GM18499 (cell line): ENCODE results near the gene SLC12A3.
A peak's percentile ranks its signal among the peaks of the same experiment; 100 is the strongest.

Experiments used
- ATAC-seq: cut with Tn5 transposase; IDR thresholded peaks from one replicate; pipeline ENCODE4 v1.9.1; 2021; ENCODE audit warnings: moderate number of reproducible peaks; ENCODE audit not compliant: insufficient read depth, unreplicated experiment

The SLC12A3 gene

GRCh38 chr16:56936950-56937349 lies 71.9 kb downstream of the SLC12A3 start:
- no peak for ATAC-seq

GRCh38 chr16:56938664-56939513 lies 73.9 kb downstream of the SLC12A3 start:
- ATAC-seq, result no peak

GRCh38 chr16:56939801-56940200 lies 74.8 kb downstream of the SLC12A3 start:
- no peak for ATAC-seq

- no peak for ATAC-seq
Observed at GRCh38 chr16:56941092-56941491, 76.1 kb downstream of the SLC12A3 start.

- no peak for ATAC-seq
Observed at GRCh38 chr16:56941856-56942331, 76.9 kb downstream of the SLC12A3 start.

- no peak for ATAC-seq
Observed at GRCh38 chr16:56943761-56944375, 78.9 kb downstream of the SLC12A3 start.

GRCh38 chr16:56944954-56945839 lies 80.2 kb downstream of the SLC12A3 start:
- no peak for ATAC-seq

- no peak for ATAC-seq
Observed at GRCh38 chr16:56945847-56946527, 81.0 kb downstream of the SLC12A3 start.

GRCh38 chr16:56946767-56947603 lies 82.0 kb downstream of the SLC12A3 start:
- no peak for ATAC-seq

- ATAC-seq, result no peak
Observed at GRCh38 chr16:56947604-56947995, 82.6 kb downstream of the SLC12A3 start.

- no peak for ATAC-seq
Observed at GRCh38 chr16:56948234-56948633, 83.2 kb downstream of the SLC12A3 start.

- ATAC-seq, result no peak
Observed at GRCh38 chr16:56950051-56950450, 85.0 kb downstream of the SLC12A3 start.

- no peak for ATAC-seq
Observed at GRCh38 chr16:56950455-56950854, 85.4 kb downstream of the SLC12A3 start.

- ATAC-seq, result peak; percentile 40
Observed at GRCh38 chr16:56950881-56951771, 86.1 kb downstream of the SLC12A3 start.

- ATAC-seq, result no peak
Observed at GRCh38 chr16:56953006-56953405, 88.0 kb downstream of the SLC12A3 start.

GRCh38 chr16:56956076-56956475 lies 91.1 kb downstream of the SLC12A3 start:
- ATAC-seq, result no peak

- no peak for ATAC-seq
Observed at GRCh38 chr16:56956756-56957155, 91.7 kb downstream of the SLC12A3 start.

- no peak for ATAC-seq
Observed at GRCh38 chr16:56960681-56961281, 95.8 kb downstream of the SLC12A3 start.
